NCI-H146 treated with DMSO at 0.1 percent for 48 hours (cell line): Measurements from ENCODE around the gene SERPINB1.

ENCODE experiments used
- DNase-seq: peaks from one replicate; lab custom pipeline; 2025; ENCODE audit not compliant: unreplicated experiment; lab: John Stamatoyannopoulos, UW

Gene SERPINB1

DNA sequence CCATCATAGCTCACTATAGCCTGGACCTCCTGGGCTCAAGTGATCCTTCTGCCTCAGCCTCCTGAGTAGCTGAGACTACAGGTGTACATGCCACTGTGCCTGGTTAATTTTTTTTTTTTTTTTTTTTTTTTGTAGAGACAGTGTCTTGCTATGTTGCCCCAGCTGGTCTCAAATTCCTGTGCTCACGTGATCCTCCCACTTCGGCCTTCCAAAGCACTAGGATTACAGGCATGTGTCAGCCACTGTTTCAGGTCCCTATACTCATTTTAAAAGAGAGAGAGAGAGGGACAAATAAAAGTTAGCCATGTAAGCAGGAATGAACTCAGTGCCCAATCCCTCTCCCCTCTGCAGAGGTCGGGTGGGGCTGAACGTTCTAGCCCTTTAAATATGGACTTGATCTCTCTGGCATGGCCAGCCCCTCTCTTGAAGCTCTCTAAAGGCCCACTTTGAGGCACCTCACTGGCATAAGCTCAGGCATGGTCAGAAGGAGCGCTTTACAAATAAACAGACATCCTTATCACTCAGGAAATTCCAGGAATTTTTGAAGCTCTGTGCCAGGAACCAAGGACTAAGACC is 9.0 kb upstream of the SERPINB1 start:
- no peak for DNase-seq

DNA sequence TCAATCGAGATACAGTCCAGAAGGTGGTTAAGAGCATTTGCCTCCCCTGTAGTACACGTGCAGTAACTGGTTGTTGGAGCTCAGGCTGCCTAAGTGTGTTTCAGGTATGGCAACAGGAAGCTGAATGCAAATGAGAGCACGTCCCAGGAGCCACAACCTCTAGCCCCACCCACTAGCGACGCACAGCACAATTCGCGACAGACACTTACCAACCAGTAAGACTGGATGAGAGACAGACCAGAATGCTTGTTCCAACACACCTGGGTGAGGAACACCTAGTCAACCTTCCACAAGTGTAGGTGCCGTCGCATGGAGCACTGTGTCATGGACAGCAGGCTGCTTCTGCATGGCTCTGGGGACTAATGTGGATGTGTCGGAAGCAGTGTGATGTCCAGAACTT is 7.2 kb upstream of the SERPINB1 start:
- DNase-seq, result no peak

DNA sequence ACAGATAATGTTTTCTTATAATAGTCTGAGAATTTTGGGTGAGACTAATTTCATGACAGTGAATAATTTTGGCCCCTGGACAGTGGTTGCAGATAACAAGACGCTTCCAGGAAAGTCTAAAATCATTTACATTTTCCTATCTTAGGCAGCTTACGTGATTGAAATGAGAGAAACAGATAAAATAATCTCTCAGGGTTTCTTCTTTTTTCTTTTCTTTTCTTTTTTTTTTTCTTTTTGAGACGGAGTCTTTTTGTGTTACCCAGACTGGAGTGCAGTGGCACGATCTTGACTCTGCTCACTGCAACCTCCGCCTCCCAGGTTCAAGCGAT is 4.2 kb upstream of the SERPINB1 start:
- no peak for DNase-seq

DNA sequence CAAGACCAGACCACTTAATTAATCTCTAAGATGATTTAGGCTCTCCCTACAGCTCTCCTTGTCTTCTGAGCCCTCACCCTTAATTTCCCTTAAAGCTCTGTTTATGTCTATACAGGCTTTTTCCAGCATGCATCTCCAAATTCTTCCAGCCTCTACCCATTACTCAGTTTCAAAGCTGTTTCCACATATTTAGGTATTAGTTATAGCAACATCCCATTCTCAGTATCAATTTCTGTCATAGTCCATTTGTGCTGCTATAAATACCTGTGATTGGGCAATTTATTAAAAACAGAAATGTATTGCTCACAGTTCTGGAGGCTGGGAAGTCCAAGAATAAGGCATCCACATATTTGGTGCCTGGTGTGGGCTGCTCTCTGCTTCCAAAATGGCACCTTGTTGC is 2.3 kb upstream of the SERPINB1 start:
- no peak for DNase-seq

DNA sequence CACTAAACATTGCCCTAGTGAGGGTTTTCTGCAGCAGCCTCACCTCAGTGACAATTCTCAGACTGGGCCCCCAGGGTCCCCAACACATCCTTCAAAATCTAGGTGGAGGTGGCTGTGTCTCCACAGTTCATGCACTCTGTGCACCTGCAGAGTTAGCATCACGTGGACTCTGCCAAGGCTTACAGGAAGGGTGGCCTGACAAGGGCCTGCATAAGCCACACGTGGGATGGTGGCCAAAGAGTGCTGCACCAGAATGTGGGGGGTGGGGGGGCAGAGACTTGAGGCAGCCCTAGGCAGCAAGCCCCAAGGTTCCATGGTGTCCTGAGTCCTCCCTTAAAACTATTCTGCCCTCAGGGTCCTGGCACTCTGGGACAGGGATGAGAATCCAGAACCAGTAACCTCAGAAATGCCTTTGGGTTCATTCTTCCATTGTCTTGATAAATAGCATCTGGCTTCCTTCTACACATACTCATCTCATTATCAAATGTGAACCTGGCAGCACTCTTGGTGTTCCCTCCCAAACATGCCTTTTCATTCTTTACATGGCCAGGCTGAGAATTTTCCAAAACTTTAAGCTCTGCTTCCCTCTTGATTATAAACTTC is 1.6 kb upstream of the SERPINB1 start:
- no peak for DNase-seq

DNA sequence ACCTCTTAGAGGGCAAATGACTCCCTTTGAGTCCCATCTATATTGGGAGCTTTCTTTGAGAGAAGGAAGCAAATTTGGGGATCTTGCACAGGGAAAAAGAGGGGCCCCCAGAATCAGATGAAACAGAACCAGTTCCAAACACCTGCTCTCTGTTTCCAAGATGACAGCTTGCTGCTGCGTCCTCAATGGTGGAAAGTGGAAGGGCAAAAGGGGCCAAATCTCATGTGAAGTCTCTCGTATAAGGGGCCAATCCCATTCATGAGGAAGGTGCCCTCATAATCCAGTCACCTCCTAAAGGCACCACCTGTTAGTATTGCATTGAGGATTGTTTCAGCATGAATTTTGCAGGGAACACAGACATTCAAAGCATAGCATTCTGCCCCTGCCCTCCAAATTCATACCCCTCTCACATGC is 483 bp upstream of the SERPINB1 start:
- DNase-seq, result no peak

DNA sequence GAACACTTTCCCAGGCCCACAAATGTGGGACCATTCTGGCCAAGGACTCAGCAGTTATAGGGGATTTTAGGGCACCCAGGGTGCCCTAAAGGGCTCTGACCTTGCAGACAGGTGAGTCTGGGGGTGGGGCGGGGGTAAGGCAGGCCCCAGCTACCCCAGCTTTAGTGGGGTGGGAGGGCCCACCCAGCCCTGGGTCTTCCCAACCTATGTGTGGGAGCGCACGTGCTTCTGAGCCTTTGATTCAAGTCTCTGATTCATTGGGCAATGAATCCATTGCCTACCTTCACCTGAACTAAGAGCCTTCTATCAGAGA is 958 bp downstream of the SERPINB1 start:
- no peak for DNase-seq

DNA sequence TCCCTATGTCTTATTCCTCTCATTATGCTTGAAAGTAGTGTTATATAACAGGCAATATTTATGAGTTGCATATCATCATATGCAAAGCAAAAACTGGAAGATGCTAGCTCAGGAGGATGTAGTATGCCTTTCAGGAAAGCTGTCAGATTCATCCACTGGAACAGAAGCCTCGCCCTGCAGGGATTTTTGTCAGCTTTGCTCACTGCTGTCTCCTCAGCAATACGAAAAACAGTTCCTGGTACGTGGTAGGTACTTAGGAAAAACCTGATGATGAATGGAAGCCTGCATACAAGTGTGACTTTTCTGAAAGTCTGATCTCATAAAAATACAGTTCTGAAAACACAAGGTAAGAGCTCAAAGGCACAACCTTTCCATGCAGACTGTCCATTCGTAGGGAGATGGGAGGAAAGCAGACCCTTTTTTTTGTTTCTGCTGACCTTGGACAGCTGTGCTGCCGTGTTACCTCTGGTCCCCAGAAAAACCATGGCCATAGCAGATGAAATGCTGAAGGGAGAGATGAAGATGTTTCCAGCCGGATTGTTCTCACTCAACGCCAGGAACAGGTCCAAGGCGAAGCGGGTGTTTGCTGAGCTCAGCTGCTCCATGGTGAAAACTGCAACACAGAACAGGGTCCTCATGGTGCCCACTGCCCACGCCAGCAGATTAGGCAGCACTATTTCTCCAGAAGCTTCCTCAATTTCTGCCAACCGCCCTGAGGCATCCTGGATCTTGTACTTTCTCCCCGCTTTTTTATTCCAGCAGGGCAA is 1.5 kb downstream of the SERPINB1 start:
- no peak for DNase-seq

DNA sequence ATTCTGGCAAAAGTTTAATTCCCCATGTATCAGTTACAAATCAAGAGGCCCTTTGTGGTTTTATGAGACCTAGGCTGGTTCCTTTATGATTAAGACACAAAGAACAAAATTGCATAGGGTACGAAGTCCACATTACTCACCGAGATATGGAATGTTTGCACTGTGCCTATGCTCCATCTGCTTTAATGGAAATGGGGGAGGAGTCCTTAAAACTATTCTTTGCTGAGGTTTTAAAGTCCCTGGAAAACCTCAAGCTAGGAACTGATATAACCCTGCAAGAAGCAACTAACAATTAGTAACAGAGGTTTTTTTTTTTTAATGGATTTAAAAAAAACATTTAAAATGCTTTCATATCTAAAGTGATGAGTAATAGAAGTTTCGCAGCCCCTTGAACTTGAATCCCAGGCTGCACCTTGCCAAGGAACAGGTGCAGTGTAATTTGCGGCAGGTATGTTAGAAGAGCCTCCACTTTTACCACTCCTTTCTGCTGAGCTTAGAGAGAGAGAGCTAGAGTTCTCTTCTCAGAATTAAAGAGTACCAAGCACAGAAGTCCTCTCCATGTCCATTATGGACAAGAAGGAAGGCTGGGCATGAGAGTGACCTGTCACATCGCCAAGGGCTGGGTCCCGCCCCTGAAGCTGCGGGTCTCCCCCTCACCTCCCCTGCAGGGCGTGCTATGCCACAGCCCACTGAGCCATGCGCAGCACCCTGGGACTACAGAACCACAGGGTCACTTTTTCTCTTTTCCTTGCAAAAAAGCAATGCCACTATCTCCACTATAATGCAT is 2.3 kb downstream of the SERPINB1 start:
- DNase-seq, result peak; percentile 63

DNA sequence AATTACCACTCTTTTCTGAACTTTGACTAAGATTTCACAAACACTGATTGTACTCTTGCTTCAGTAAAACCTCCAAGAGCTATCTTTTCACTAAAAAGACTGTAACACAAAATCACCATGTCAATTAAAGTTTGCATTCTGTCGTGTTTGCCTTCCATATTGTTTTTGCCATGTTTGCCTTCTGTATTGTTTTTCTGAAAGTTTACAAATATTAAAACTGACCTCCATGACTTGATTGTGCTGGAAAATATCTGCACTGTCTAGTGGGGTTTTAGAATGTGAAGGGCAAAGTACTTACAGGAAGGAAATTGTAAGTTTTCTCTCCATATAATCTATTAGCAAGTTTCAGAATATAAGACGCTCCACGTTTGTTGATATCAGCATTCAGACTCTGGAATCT is 3.4 kb downstream of the SERPINB1 start:
- DNase-seq, result no peak

DNA sequence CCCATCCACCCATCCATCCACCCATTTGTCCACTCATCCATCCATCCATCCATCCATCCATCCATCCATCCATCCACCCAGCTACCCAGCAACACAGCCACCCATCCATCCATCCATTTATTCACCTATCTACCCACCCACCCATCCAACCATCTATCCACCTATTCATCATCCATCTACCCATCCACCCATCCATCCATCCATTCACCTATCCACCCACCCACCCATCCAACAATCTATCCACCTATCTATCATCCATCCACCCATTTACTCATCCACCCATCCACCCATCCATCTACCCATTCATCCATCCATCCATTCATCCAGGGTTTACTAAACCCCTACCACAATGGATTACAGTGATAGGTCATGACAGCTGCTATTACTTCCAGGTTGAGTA is 7.4 kb downstream of the SERPINB1 start:
- no peak for DNase-seq

DNA sequence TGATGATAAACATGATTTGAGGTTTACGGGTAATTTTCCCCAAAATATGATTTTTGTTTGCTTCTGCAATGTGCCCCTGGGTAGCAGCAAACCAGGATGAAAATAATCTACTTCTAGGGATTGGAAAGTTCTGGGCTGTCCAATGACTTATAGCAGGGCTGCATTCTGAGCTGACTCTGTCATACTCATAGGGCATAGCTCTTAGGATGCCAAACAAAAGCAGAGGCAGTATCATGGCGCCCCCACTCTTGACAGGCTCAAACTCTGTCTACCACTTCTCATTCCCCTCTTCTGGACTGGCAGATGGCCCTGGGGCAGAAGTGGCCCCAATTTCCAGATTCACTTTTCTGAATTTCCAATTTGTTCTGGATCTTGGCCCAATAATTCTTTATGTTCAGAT is 10.3 kb downstream of the SERPINB1 start:
- no peak for DNase-seq

DNA sequence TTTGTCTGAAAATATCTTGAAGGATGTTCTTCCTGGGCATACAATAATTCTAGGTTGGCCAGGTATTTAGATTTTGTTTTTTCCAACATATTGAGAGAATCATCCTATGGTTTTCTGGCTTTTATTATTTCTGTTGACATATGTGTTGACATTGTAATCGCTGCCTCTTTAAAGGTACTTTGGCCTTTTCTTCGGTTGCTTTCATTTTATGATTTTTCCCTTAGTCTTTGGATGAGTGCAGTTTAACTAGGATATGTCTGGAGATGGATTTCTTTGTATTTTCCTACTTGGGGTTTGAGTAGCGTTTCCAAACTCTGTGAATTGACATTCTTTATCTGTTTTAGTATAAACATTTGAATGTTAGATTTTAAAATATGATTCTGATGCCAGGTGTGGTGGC is 11.5 kb downstream of the SERPINB1 start:
- DNase-seq, result no peak

DNA sequence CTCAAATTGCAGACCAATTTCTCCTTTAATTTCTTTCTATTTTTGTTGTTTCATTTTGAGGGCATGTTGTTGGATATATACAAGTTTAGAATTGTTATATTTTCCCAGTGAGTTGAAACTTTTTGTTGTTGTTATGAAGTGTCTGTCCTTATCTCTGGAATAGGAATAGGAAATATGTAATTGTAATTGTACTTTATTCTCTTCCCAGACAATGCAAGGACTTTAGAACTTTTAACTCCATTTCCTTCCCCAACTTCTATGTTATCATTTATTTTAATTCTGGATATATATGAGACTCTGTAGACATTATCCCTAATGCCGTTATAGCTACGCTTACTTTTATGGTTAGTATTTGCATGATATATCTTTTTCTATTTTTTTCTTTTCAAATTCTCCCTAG is 12.4 kb downstream of the SERPINB1 start:
- no peak for DNase-seq

DNA sequence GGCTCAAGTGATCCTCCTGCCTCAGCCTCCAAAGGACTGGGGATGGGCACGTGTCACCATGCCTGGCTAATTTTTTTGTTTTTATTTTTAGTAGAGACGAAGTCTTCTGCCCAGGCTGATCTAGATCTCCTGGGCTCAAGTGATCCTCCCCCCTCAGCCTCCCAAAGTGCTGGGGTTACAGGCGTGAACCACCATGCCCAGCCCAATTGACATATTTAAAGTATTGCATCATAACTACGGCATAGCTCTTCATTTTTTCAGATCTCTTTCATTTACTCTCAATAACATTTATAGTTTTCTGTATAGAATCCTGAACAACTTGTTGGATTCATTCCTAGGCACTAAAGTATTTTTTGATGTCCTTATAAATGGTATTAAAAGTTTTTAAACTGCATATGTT is 13.0 kb downstream of the SERPINB1 start:
- DNase-seq, result no peak

DNA sequence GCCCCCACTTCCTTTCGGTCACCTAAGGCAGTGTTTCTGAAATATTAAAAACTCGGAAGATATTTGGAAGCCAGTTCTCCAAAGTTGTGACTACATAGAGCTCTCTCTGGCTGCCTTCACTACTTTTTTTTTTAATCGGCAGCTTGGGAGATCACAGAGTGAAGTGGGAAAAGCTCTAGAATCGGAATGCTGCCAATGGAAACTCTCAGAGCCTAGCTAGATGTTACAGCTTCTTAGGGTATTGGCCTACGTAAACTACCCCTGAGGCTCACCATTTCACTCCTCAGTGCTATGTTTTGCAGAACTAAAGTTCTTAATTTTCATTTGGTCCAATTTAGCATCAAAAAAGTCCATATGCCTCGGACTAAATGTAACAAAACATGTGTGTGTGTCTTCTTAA is 14.5 kb downstream of the SERPINB1 start:
- DNase-seq, result no peak

DNA sequence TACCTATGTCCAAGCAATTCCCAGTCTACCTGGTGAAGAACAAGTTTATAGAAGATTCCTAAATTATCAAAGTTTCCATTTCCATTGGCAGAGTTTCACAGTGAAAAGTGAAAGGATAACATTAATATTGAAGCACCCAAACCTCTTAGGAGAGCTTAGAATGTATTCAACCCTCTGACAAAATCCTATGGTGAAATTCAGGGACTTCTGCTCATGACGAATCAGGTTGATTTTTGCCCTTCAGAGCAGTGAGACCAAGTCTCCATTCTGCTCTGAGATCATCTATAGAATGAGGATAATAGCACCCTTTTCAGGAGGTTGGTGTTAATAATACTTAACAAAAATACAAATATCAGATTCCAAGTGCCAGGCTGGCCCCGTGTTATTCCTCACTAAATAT is 15.5 kb downstream of the SERPINB1 start:
- no peak for DNase-seq

DNA sequence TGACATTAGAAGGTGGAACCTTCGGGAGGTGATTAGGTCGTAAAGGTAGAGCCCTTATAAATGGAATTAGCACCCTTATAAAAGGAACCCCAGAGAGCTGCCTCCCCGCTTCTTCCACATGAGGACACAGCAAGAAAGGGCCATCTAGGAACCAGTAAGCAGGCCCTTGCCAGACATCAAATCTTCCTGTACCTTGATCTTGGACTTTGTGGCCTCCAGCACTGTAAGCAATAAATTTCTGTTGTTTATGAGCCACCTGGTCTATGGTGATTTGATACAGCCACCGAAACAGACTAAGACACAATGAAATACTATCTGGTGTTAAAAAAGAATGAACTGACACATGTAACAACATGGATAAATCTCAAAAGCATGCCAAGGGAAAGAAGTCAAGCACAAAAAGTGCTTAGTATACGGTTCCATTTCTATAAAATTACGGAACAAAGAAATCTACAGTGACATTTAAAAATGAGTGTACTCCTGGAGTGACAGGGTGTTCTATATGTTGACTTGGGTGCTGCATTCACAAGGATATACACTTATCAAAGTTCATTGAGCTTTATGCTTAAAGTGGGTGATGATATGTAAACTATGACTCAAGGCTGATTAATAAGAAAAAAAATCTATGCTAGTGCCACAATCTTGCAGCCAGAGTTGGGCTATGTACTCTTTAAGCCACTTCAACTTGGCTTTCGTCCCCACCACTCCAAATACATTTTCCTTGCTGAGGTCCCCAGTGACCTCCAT is 18.4 kb downstream of the SERPINB1 start:
- DNase-seq, result no peak

DNA sequence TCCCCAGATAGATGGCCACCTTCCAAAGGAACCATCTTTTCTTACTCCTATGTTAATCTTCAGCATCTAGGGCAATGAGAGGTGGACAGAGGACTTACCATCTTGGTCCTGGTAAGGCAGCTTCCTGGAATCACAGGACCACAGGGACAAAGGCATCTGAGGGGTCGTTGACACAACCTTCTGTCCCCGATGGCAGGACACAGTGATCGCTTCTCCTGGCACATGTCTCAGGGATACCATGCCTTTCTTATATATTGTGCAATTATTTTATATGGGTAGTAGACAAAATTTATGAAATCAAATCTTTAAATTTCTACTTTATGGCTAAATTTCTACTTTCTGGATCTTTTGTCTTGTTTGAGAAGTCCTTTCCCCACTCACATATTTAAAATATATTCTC is 20.1 kb downstream of the SERPINB1 start:
- DNase-seq, result no peak

DNA sequence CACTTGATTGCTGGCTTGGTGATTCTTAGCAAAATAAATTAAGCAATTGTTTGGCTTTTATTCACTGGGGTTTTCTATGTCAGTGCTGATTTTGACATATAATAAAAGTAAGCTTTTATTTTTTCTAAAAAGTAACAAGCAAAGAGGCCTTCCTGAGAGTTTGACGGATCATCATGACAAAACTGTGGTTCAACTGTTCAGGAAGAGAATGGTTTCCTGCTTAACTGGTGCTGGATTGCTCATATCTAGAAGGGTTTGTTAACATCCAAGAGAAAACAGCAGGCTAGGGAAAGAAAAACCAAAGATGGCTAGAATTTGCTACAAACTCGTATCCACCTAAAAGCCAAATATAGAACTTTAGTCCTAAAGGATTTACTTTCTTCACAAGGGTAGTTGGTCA is 21.2 kb downstream of the SERPINB1 start:
- DNase-seq, result no peak

DNA sequence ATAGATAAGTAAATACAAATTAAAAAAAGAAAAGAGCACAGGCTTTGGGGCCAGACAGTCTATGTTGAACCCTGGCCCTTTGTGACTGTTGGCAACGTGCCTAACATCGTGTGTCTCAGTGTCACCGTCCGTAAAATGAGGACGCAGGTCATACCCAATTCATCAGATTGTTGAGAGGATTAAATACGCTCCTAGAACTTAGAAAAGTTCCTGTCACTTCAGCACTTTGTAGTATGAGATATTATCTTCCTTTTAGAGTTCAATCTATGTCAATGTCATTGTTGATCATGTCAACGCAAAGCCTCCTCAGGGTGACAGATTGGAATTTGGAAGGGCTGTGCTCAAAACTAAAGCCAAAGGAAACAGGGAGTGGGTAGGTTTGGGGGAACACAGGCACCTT is 21.7 kb downstream of the SERPINB1 start:
- no peak for DNase-seq

DNA sequence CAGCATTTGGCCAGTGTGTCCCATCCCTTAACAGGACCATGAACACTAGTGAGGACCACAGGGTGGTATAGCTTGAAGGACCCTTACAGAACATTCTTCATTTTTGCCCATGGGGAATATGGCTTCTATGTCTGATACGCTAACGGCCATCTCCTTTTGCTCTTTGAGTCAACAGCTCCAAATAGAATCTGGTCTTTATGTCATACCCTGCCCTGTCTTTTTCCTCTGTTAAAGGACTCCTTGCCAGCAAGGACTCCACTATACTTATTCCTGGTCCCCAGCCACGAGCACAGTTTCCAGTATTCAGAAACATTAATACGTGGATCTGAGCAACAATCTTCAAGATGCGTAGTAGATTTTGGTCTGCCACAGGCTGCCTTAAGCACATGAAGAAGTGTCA is 22.5 kb downstream of the SERPINB1 start:
- no peak for DNase-seq
